GM10248 (cell line): ENCODE data around the gene SNX25.
"Not testable (repeated sequence)": the region's sequence is repeated elsewhere in the genome, so short reads cannot be mapped to it uniquely, and the experiment has no call there.

ENCODE experiments used
- CTCF ChIA-PET: fragments of 300-600 bp; sonication (Branson Sonifier 250); formaldehyde crosslinking; extraction: SDS; loops from one replicate; lab custom pipeline; 2021; ENCODE audit warnings: antibody characterized with exemption; lab: Yijun Ruan, JAX
- POLR2A ChIA-PET: fragments of 350-650 bp; sonication (Branson Sonifier 250); formaldehyde crosslinking; extraction: SDS; loops from one replicate; lab custom pipeline; 2020; ENCODE audit warnings: antibody characterized with exemption; lab: Yijun Ruan, JAX
- DNase-seq: peaks from one replicate; pipeline ENCODE4 v3.0.0; 2012; ENCODE audit errors: extremely low spot score
- CTCF ChIP-seq: IDR thresholded peaks from 2 replicates; pipeline ENCODE4 v1.5.1; 2012; ENCODE audit warnings: mild to moderate bottlenecking, low read depth; ENCODE audit errors: extremely low read depth, missing control alignments, control extremely low read depth

Gene SNX25

DNA sequence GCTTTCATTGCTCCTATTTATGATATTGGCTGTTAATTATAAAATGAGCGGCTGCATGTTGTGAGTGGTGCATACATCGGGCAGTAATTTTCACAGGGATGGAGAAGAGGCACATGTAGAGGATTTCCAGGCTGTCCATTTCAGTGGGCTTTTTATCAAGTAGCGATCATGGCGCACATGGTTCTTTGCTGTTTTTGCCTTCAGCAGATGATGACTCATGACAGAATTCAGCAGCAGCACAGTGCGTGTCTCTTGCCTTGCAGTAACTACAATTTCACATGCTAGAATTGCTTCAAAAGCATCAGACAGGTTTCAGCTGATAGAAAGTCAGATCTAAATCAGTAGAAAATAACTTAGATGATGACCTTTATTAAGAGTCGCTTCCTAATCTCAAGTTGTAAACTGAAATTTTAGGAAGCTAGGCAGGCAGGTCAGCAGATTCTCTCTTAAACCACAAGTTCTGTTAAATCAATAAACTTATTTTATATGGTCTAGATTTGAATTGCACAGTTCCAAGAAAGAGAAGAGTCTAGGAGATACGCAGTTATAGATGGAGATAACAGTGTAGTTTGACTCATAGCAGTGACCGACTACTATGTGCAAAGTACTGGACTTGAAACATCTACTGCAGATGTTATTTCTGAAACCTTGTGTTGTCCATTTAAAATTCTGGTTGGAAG lies 150.5 kb downstream of the SNX25 start:
- ChIA-PET CTCF (interaction anchor here (1.0 kb wide), 1 partner anchor 25 kb away, joined by 3 read pairs; no protein-coding TSS in a partner anchor), POLR2A (no interaction called here)
- DNase-seq: no peak
- no peak for TF ChIP-seq CTCF

GRCh38 chr4:185361872-185362271 lies 152.5 kb downstream of the SNX25 start:
- no peak for DNase-seq
- no peak for TF ChIP-seq CTCF
- ChIA-PET CTCF (interaction anchor here (1.2 to 1.6 kb wide), 4 partner anchors 7 to 129 kb away, joined by 3 to 5 read pairs (median 4); no protein-coding TSS in a partner anchor), POLR2A (no interaction called here)

DNA sequence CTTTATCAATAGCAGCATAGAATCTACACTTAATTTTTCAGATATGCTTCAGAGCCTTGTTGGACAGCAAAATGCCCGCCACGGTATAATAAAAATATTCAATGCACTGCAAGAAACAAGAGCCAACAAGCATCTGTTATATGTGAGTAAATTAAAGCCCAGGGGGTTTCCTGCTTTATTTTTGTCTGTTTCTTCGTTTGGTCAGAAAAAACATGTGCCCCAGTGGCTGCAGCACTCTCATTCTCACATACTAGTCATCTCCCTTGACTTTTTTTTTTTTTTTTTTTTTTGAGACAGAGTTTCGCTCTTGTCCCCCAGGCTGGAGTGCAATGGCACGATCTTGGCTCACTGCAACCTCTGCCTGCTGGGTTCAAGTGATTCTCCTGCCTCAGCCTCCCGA lies 153.2 kb downstream of the SNX25 start:
- DNase-seq, POLR2A ChIA-PET: not testable (repeated sequence)
- CTCF ChIA-PET: interaction anchor here (1.2 to 1.6 kb wide), 4 partner anchors 8 to 130 kb away, joined by 3 to 5 read pairs (median 4); no protein-coding TSS in a partner anchor

- TF ChIP-seq CTCF: no peak
- POLR2A ChIA-PET: no interaction called here
- CTCF ChIA-PET: interaction anchor here (1.5 to 1.6 kb wide), 2 partner anchors 9 to 10 kb away, joined by 4 to 5 read pairs; no protein-coding TSS in a partner anchor
- no peak for DNase-seq
Measured at GRCh38 chr4:185363251-185363650, 153.9 kb downstream of the SNX25 start.

GRCh38 chr4:185364886-185365285 lies 155.5 kb downstream of the SNX25 start:
- no peak for TF ChIP-seq CTCF
- ChIA-PET POLR2A (no interaction called here), CTCF (interaction anchor here (0.8 to 1.4 kb wide), 5 partner anchors 9 to 20 kb away, joined by 3 to 6 read pairs (median 3); no protein-coding TSS in a partner anchor)
- DNase-seq: no peak

DNA sequence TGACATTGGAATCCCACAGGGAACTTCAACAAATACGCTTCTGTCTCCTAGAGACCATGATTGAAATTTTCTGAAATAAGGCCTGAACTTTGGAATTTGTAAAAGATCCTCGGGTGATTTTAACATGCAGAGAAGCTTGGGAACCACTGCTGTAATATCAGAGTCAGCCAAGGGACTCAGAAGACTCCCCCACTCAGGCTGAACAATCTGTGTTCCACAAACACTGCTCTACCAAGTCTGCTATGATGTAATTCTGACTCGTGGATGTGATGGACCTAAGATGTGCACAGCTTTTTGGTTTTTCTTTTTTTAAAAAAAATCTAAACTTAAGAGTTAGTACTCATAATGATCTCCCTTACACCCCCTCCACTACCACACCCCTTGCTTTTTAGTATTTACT lies 160.3 kb downstream of the SNX25 start:
- ChIA-PET CTCF (interaction anchor here (0.6 to 1.7 kb wide), 3 partner anchors 17 to 228 kb away, joined by 3 to 5 read pairs (median 4); no protein-coding TSS in a partner anchor), POLR2A (no interaction called here)
- DNase-seq: no peak
- TF ChIP-seq CTCF: no peak
